ENCODE data around the gene COPZ1. TPM values are rescaled to one million over a fixed set of nuclear protein-coding genes. Genes with fewer than 3 reads are reported as not detected.

Gene COPZ1
- total and polyA plus RNA-seq, 9 of the 15 experiments (the other 6 are each of a cell fraction or from before 2014, with no cell fraction given): 137 to 487 (median 233) TPM

GRCh38 chr12:54324617-54325441, at the start of gene COPZ1 (continued):
- TF ChIP-seq EWSR1 (IDR thresholded peaks at IDR 0.05; ENCODE audit: borderline replicate concordance, low read depth, partially characterized antibody) (no peak), ZNF239 (CRISPR knock-in tag; IDR thresholded peaks at IDR 0.05) (peak; percentile 22; the same call in 1 of the 2 replicates), CBX2 (IDR thresholded peaks at IDR 0.05; ENCODE audit: insufficient read depth, low read length, poor library complexity, severe bottlenecking) (no peak), RUNX1 (IDR thresholded peaks at IDR 0.05; ENCODE audit: low read depth) (no peak), MXD1 (CRISPR knock-in tag; IDR thresholded peaks at IDR 0.05; ENCODE audit: borderline replicate concordance, poor library complexity, severe bottlenecking) (no peak), PHF21A (IDR thresholded peaks at IDR 0.05; ENCODE audit: borderline replicate concordance, low read depth) (no peak), ETV1 (tag; conservative IDR thresholded peaks at IDR 0.05; ENCODE audit: low read depth) (peak; percentile 24; the same call in 1 of the 2 replicates), RFX1 (IDR thresholded peaks at IDR 0.05) (peak; percentile 95), RCOR1 (IDR thresholded peaks at IDR 0.05; ENCODE audit: borderline replicate concordance in 1 of 2, low read depth in 2 of 2, low read length in 2 of 2) (no peak; a peak in 2 of 4 replicates), IRF1 (CRISPR knock-in tag; IDR thresholded peaks at IDR 0.05; ENCODE audit: borderline replicate concordance) (no peak), IRF2 (CRISPR knock-in tag; IDR thresholded peaks at IDR 0.05) (no peak), PHF8 (IDR thresholded peaks at IDR 0.05; ENCODE audit: borderline replicate concordance, low read length) (peak; percentile 95), ZNF253 (CRISPR knock-in tag; conservative IDR thresholded peaks at IDR 0.05) (no peak), TAF15 (IDR thresholded peaks at IDR 0.05; ENCODE audit: low read depth, low read length) (no peak), ZNF184 (CRISPR knock-in tag; IDR thresholded peaks at IDR 0.05) (no peak), ZNF75A (CRISPR knock-in tag; IDR thresholded peaks at IDR 0.05) (no peak), BCOR (IDR thresholded peaks at IDR 0.05) (no peak; the same call in 1 of the 2 replicates), E2F4 (CRISPR knock-in tag; IDR thresholded peaks at IDR 0.05; ENCODE audit: low read depth) (0 out of 2 replicates have a peak, but pooled peaks have one; percentile 24), MBD2 (IDR thresholded peaks at IDR 0.05; ENCODE audit: borderline replicate concordance, low read depth) (peak; percentile 98), E4F1 (CRISPR knock-in tag; IDR thresholded peaks at IDR 0.05; ENCODE audit: borderline replicate concordance) (no peak), MAX (CRISPR knock-in tag; IDR thresholded peaks at IDR 0.05) (no peak)
